SK-N-MC (cell line): ENCODE results near the gene CSRP3.

Experiments used
- DNase-seq: peaks from one replicate; pipeline ENCODE4 v3.0.0-alpha.2; 2011; ENCODE audit warnings: low read depth, low spot score
- H3K27ac ChIP-seq: fragments of 200-600 bp; sonication (generic); 2 replicates; pipeline ENCODE4 v1.5.1; 2016; ENCODE audit warnings: mixed run types
- H3K36me3 ChIP-seq: fragments of 200-600 bp; sonication (generic); 2 replicates; pipeline ENCODE4 v1.6.1; 2017; ENCODE audit warnings: antibody characterized with exemption, low read length, mixed read lengths; ENCODE audit not compliant: insufficient read depth
- H3K4me3 ChIP-seq: fragments of 200-600 bp; sonication (generic); 2 replicates; pipeline ENCODE4 v1.5.1; 2016
- H3K9ac ChIP-seq: fragments of 200-600 bp; sonication (generic); 2 replicates; pipeline ENCODE4 v1.8.0; 2017; ENCODE audit warnings: mixed run types, mixed read lengths; ENCODE audit not compliant: insufficient read length
- H3K9me3 ChIP-seq: fragments of 200-600 bp; sonication (generic); 2 replicates; pipeline ENCODE4 v1.6.1; 2017; ENCODE audit warnings: low read depth, mild to moderate bottlenecking, antibody characterized with exemption, low read length, moderate library complexity, mixed read lengths
- EZH2 ChIP-seq: fragments of 200-600 bp; sonication (generic); IDR thresholded peaks from one replicate; pipeline ENCODE4 v1.6.1; 2017; ENCODE audit warnings: antibody characterized with exemption
- FOXP2 ChIP-seq: optimal IDR thresholded peaks from 2 replicates; pipeline ENCODE3; 2011; ENCODE audit warnings: mild to moderate bottlenecking, moderate library complexity; ENCODE audit not compliant: insufficient read depth; ENCODE audit errors: extremely low read length, control extremely low read depth
- POLR2AphosphoS5 ChIP-seq: IDR thresholded peaks from 2 replicates; pipeline ENCODE4 v1.6.1; 2012; ENCODE audit warnings: mild to moderate bottlenecking, low read depth, low read length, borderline replicate concordance

The CSRP3 gene

GRCh38 chr11:19201737-19202605 lies at the start of gene CSRP3:
TSS of gene CSRP3 (minus strand) at chr11:19201983. CDS start at chr11:19192448, 9,535 bp downstream.
- Histone ChIP-seq H3K9ac (no peak within 1 kb of the TSS), H3K27ac (no peak within 1 kb of the TSS), H3K9me3 (no peaks in the 10 kb centered on the region), H3K4me3 (no peak within 1 kb of the TSS), H3K36me3 (no peaks in the 10 kb centered on the region)
- no peak for DNase-seq
- TF ChIP-seq EZH2: no peak
- TF ChIP-seq POLR2AphosphoS5: no peak
- TF ChIP-seq FOXP2: no peak

GRCh38 chr11:19251577-19251976 lies 49.8 kb upstream of the CSRP3 start:
- no peak overlapping the region for H3K4me3 ChIP-seq

DNA sequence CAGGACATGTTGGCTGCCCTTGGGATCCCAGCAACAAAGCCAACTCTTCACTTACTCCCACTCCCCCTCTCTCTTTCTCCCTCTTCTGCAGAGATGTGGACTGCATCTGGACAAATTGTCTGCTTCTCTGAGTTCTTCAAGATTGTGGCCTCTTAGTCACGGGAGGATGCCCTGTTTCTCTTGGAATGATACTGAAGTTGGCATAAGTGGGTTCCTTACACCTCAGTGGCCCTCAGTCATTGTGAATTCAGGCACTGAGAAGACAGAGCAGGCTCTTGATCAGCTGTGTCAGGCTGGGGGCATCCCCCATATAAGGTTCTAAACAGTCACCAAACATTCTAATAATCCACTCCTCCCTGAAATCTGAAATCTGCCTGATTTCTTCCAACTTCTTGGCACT lies 45.0 kb upstream of the CSRP3 start:
- H3K27ac ChIP-seq: no peak overlapping the region
- H3K4me3 ChIP-seq: no peak overlapping the region
- no peak for DNase-seq
- H3K9ac ChIP-seq: no peak overlapping the region
- no peaks in the 10 kb centered on the region for H3K9me3 ChIP-seq
- H3K36me3 ChIP-seq: no peaks in the 10 kb centered on the region
- TF ChIP-seq POLR2AphosphoS5 (no peak), FOXP2 (no peak), EZH2 (no peak)

More at GRCh38 chr11:19251577-19251976, 49.8 kb upstream of the CSRP3 start:
- Histone ChIP-seq H3K9ac (no peak overlapping the region), H3K27ac (no peak overlapping the region), H3K9me3 (no peaks in the 10 kb centered on the region), H3K36me3 (no peaks in the 10 kb centered on the region)
- DNase-seq: no peak
- TF ChIP-seq FOXP2 (no peak), EZH2 (no peak), POLR2AphosphoS5 (no peak)

DNA sequence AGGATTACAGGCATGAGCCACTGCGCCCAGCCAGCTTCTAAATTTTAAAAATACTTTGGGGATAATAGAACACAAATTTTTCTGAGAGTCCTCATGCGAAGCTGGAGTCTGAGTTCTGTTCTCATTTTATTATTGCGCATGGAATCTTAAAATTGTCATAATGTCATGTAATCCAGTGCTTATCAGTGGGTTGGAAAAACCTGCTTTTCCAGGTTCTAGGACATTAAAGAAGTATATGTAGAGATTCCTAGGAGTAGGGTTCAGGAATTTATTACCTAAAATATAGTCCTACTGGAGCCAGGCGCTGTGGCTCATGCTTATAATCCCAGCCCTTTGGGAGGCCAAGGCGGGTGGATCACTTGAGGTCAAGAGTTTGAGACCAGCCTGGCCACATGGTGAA lies 43.6 kb upstream of the CSRP3 start:
- no peak for DNase-seq
- H3K4me3 ChIP-seq: no peak overlapping the region
- H3K9me3 ChIP-seq: no peaks in the 10 kb centered on the region
- no peaks in the 10 kb centered on the region for H3K36me3 ChIP-seq
- H3K27ac ChIP-seq: no peak overlapping the region
- no peak overlapping the region for H3K9ac ChIP-seq
- TF ChIP-seq EZH2: no peak
- TF ChIP-seq FOXP2: no peak
- no peak for TF ChIP-seq POLR2AphosphoS5

DNA sequence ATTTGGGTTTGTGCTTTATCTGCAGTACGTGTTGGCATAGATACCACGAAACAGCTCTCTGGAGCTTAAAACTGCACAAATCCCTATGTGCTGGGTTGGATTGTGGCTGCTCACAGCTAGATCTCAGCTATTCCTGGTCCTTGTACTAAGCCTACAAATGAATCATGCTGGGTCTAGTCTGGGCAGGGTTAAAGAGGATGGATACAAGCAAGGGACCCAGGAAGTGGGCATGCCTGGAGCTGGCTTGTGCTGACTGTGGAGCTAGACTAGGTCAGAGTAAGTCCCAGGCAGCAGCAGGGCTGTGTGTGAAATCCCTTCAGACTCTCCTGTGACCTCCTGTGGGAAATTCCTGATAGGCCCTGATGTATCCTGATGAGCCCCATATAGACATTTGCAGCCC lies 42.8 kb upstream of the CSRP3 start:
- Histone ChIP-seq H3K9me3 (no peaks in the 10 kb centered on the region), H3K27ac (no peak overlapping the region), H3K36me3 (no peaks in the 10 kb centered on the region), H3K4me3 (no peak overlapping the region), H3K9ac (no peak overlapping the region)
- no peak for DNase-seq
- TF ChIP-seq POLR2AphosphoS5 (no peak), EZH2 (no peak)

DNA sequence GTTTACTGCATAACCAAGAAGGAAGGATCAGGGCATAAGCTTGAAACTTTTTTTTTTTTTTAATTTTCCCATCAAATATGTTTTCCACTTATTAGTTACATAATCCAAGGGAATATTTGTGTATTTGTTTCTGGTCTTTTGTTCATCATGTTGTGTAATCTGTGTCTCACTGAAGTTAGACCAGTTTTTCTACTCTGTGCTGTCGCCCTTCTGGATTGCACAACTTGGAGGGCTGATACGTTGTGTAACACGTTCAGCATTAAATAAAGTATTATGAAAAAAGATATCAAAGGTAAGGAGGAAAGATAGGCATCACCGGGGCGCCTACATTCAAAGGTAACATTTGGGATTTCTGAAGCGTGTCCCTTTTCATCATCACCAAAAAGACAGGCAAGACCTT lies 42.3 kb upstream of the CSRP3 start:
- no peaks in the 10 kb centered on the region for H3K36me3 ChIP-seq
- TF ChIP-seq POLR2AphosphoS5 (no peak), FOXP2 (no peak), EZH2 (no peak)
- H3K27ac ChIP-seq: no peak overlapping the region
- no peaks in the 10 kb centered on the region for H3K9me3 ChIP-seq
- no peak for DNase-seq
- H3K9ac ChIP-seq: no peak overlapping the region
- H3K4me3 ChIP-seq: no peak overlapping the region

DNA sequence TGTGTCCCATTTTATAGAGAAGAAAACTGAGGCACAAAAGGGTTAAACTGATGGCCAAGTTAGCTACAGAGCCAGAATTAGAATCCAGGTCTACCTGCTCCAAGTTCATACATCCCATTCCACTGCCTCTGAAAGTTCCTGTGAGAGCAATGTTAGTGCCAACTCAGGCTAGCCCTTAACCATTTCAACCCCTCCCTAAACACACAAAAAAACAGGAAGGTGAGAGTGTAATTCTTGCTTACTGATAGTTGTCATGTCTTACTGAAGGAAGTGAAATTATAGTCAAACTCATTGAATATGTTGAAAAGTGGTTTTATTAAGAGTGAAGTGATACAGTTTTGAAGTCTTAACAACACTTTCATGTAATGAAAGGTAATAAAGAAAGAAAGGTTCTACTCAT lies 41.8 kb upstream of the CSRP3 start:
- no peak for DNase-seq
- Histone ChIP-seq H3K27ac (no peak overlapping the region), H3K9ac (no peak overlapping the region), H3K9me3 (no peaks in the 10 kb centered on the region), H3K4me3 (no peak overlapping the region), H3K36me3 (no peaks in the 10 kb centered on the region)
- no peak for TF ChIP-seq FOXP2
- TF ChIP-seq POLR2AphosphoS5: no peak
- TF ChIP-seq EZH2: no peak

- TF ChIP-seq FOXP2 (no peak), POLR2AphosphoS5 (no peak), EZH2 (no peak)
- Histone ChIP-seq H3K36me3 (peaks cover under 1% of the 10 kb centered on the region; the same call in 1 of the 2 replicates), H3K27ac (no peak overlapping the region), H3K4me3 (no peak overlapping the region), H3K9me3 (no peaks in the 10 kb centered on the region), H3K9ac (no peak overlapping the region)
- DNase-seq: no peak
Observed at GRCh38 chr11:19243143-19243542, 41.4 kb upstream of the CSRP3 start.
